WTC11 (cell line): ENCODE measurements around the gene CYP39A1.

Experiments used
- AFF4 ChIP-seq: sonication (generic); formaldehyde crosslinking; IDR thresholded peaks from 2 replicates; pipeline ENCODE4 v1.8.1; 2023; ENCODE audit warnings: mild to moderate bottlenecking, missing genetic modification reagents, borderline replicate concordance
- CTCF ChIP-seq: fragments of 200-600 bp; IDR thresholded peaks from 2 replicates; pipeline ENCODE4 v1.8.0; 2022; ENCODE audit warnings: antibody characterized with exemption
- FOXJ3 ChIP-seq: sonication (generic); formaldehyde crosslinking; IDR thresholded peaks from 2 replicates; pipeline ENCODE4 v1.9.0; 2021; ENCODE audit warnings: missing genetic modification reagents, mild to moderate bottlenecking, borderline replicate concordance
- KAT7 ChIP-seq: sonication (generic); formaldehyde crosslinking; IDR thresholded peaks from 2 replicates; pipeline ENCODE4 v1.8.1; 2023; ENCODE audit warnings: missing genetic modification reagents, mild to moderate bottlenecking, borderline replicate concordance
- TP53 ChIP-seq: sonication (generic); formaldehyde crosslinking; IDR thresholded peaks from 2 replicates; pipeline ENCODE4 v1.8.1; 2023; ENCODE audit warnings: mild to moderate bottlenecking, missing genetic modification reagents
- ZNF281 ChIP-seq: sonication (generic); formaldehyde crosslinking; IDR thresholded peaks from 2 replicates; pipeline ENCODE4 v1.8.0; 2023; ENCODE audit warnings: mild to moderate bottlenecking, missing genetic modification reagents
- ZNF396 ChIP-seq: fragments of 250-450 bp; sonication (Bioruptor Pico); IDR thresholded peaks from 2 replicates; pipeline ENCODE4 v1.8.0; 2021; ENCODE audit warnings: mild to moderate bottlenecking, moderate library complexity, borderline replicate concordance
- TF ChIP-seq, protein P1 (sequence below): sonication (generic); formaldehyde crosslinking; IDR thresholded peaks from 2 replicates; pipeline ENCODE4 v1.8.1; 2022; ENCODE audit warnings: mild to moderate bottlenecking, missing genetic modification reagents, moderate library complexity, borderline replicate concordance
- TF ChIP-seq, protein P2 (sequence below): sonication (generic); formaldehyde crosslinking; IDR thresholded peaks from 2 replicates; pipeline ENCODE4 v1.8.0; 2023; ENCODE audit warnings: missing genetic modification reagents
- TF ChIP-seq, protein P3 (sequence below): sonication (generic); formaldehyde crosslinking; IDR thresholded peaks from 2 replicates; pipeline ENCODE4 v1.8.1; 2023; ENCODE audit warnings: mild to moderate bottlenecking, moderate library complexity, missing genetic modification reagents
- TF ChIP-seq, protein P4 (sequence below): sonication (generic); formaldehyde crosslinking; IDR thresholded peaks from 2 replicates; pipeline ENCODE4 v1.8.1; 2022; ENCODE audit warnings: low read depth, mild to moderate bottlenecking, moderate library complexity, missing genetic modification reagents, borderline replicate concordance
- TF ChIP-seq, protein P5 (sequence below): sonication (generic); formaldehyde crosslinking; conservative IDR thresholded peaks from 2 replicates; pipeline ENCODE4 v1.8.1; 2022; ENCODE audit warnings: mild to moderate bottlenecking, missing genetic modification reagents

GRCh38 chr6:46689657-46690056 lies 37.0 kb upstream of the CYP39A1 start:
- TF ChIP-seq, protein P1, sequence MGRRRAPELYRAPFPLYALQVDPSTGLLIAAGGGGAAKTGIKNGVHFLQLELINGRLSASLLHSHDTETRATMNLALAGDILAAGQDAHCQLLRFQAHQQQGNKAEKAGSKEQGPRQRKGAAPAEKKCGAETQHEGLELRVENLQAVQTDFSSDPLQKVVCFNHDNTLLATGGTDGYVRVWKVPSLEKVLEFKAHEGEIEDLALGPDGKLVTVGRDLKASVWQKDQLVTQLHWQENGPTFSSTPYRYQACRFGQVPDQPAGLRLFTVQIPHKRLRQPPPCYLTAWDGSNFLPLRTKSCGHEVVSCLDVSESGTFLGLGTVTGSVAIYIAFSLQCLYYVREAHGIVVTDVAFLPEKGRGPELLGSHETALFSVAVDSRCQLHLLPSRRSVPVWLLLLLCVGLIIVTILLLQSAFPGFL (CRISPR knock-in tag): no peak
- TF ChIP-seq, protein P2, sequence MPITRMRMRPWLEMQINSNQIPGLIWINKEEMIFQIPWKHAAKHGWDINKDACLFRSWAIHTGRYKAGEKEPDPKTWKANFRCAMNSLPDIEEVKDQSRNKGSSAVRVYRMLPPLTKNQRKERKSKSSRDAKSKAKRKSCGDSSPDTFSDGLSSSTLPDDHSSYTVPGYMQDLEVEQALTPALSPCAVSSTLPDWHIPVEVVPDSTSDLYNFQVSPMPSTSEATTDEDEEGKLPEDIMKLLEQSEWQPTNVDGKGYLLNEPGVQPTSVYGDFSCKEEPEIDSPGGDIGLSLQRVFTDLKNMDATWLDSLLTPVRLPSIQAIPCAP (CRISPR knock-in tag): no peak
- no peak for TF ChIP-seq ZNF281 (CRISPR knock-in tag)
- no peak for TF ChIP-seq KAT7
- no peak for TF ChIP-seq CTCF
- no peak for TF ChIP-seq ZNF396 (CRISPR knock-in tag)
- TF ChIP-seq, protein P3, sequence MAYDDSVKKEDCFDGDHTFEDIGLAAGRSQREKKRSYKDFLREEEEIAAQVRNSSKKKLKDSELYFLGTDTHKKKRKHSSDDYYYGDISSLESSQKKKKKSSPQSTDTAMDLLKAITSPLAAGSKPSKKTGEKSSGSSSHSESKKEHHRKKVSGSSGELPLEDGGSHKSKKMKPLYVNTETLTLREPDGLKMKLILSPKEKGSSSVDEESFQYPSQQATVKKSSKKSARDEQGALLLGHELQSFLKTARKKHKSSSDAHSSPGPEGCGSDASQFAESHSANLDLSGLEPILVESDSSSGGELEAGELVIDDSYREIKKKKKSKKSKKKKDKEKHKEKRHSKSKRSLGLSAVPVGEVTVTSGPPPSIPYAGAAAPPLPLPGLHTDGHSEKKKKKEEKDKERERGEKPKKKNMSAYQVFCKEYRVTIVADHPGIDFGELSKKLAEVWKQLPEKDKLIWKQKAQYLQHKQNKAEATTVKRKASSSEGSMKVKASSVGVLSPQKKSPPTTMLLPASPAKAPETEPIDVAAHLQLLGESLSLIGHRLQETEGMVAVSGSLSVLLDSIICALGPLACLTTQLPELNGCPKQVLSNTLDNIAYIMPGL (CRISPR knock-in tag): no peak
- TF ChIP-seq, protein P4, sequence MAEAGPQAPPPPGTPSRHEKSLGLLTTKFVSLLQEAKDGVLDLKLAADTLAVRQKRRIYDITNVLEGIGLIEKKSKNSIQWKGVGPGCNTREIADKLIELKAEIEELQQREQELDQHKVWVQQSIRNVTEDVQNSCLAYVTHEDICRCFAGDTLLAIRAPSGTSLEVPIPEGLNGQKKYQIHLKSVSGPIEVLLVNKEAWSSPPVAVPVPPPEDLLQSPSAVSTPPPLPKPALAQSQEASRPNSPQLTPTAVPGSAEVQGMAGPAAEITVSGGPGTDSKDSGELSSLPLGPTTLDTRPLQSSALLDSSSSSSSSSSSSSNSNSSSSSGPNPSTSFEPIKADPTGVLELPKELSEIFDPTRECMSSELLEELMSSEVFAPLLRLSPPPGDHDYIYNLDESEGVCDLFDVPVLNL (CRISPR knock-in tag): no peak
- TF ChIP-seq FOXJ3 (CRISPR knock-in tag): no peak
- TF ChIP-seq, protein P5, sequence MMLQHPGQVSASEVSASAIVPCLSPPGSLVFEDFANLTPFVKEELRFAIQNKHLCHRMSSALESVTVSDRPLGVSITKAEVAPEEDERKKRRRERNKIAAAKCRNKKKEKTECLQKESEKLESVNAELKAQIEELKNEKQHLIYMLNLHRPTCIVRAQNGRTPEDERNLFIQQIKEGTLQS (CRISPR knock-in tag): no peak
- no peak for TF ChIP-seq TP53 (CRISPR knock-in tag)
- no peak for TF ChIP-seq AFF4 (CRISPR knock-in tag)
